NCI-H524 treated with DMSO at 0.1 percent for 48 hours (cell line): ENCODE results near the gene FAM168B.

Source experiments
- DNase-seq: peaks from one replicate; lab custom pipeline; 2025; lab: John Stamatoyannopoulos, UW

Gene FAM168B

GRCh38 chr2:131055169-131056065, 37.8 kb downstream of the FAM168B start:
- DNase-seq: no peak

GRCh38 chr2:131054488-131054887, 38.8 kb downstream of the FAM168B start:
- DNase-seq: no peak

- DNase-seq: no peak
Measured at GRCh38 chr2:131052741-131053263, 40.5 kb downstream of the FAM168B start.

GRCh38 chr2:131050896-131051295, 42.4 kb downstream of the FAM168B start:
- DNase-seq: no peak

- DNase-seq: no peak
Measured at GRCh38 chr2:131049150-131049718, 44.0 kb downstream of the FAM168B start.

- no peak for DNase-seq
Measured at GRCh38 chr2:131048641-131049040, 44.6 kb downstream of the FAM168B start.

- no peak for DNase-seq
Measured at GRCh38 chr2:131047920-131048560, 45.2 kb downstream of the FAM168B start.

GRCh38 chr2:131046918-131047652, 46.2 kb downstream of the FAM168B start:
- DNase-seq: no peak

- DNase-seq: no peak
Measured at GRCh38 chr2:131046028-131046917, 47.0 kb downstream of the FAM168B start.

- DNase-seq: no peak
Measured at GRCh38 chr2:131045286-131046027, 47.8 kb downstream of the FAM168B start.

GRCh38 chr2:131044757-131045150, 48.5 kb downstream of the FAM168B start:
- no peak for DNase-seq

GRCh38 chr2:131044075-131044756, 49.0 kb downstream of the FAM168B start:
- DNase-seq: no peak

GRCh38 chr2:131043199-131044074, 49.8 kb downstream of the FAM168B start:
- no peak for DNase-seq

- DNase-seq: no peak
Measured at GRCh38 chr2:131042148-131042775, 51.0 kb downstream of the FAM168B start.

- DNase-seq: no peak
Measured at GRCh38 chr2:131041402-131042147, 51.7 kb downstream of the FAM168B start.

- no peak for DNase-seq
Measured at GRCh38 chr2:131040661-131041401, 52.4 kb downstream of the FAM168B start.
